IPS-11a (cell line): Measurements from ENCODE around the gene TEX44.
"Not testable (repeated sequence)": the region's sequence is repeated elsewhere in the genome, so short reads cannot be mapped to it uniquely, and the experiment has no call there.

Source experiments
- H3K4me3 ChIP-seq: one replicate; pipeline ENCODE4 v1.5.1; 2013; ENCODE audit warnings: low read depth, low read length, control low read depth

TEX44 gene

DNA sequence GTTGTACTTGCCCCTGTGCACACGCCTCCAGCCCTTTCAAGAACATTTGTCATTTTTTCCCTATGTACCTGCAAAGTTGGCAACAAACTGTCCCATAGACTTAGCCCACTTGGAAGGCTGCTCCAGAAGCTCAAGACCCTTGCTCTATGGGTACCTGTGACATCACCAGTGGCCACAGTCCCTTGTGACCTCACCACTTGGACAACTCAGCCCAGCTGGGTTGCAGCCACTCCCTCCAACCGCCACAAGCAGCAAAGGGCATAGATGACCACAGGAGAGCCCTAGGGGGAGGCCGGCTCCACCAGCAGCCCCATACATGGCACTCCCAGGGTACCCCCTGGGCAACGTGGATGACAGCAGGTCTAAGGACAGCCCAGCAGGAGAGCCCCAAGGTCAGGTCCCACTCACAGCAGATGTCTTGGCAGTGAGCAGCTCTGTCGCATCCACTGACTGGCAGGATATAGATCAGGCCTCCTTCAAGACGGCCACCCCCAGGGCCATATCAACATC lies at the start of gene TEX44:
Gene TEX44, plus strand, starts transcription at position 229 of the 510 bp plus-strand sequence. Its CDS starts 88 bp downstream, at position 317.
- H3K4me3 ChIP-seq: no peak within 1 kb of the TSS

DNA sequence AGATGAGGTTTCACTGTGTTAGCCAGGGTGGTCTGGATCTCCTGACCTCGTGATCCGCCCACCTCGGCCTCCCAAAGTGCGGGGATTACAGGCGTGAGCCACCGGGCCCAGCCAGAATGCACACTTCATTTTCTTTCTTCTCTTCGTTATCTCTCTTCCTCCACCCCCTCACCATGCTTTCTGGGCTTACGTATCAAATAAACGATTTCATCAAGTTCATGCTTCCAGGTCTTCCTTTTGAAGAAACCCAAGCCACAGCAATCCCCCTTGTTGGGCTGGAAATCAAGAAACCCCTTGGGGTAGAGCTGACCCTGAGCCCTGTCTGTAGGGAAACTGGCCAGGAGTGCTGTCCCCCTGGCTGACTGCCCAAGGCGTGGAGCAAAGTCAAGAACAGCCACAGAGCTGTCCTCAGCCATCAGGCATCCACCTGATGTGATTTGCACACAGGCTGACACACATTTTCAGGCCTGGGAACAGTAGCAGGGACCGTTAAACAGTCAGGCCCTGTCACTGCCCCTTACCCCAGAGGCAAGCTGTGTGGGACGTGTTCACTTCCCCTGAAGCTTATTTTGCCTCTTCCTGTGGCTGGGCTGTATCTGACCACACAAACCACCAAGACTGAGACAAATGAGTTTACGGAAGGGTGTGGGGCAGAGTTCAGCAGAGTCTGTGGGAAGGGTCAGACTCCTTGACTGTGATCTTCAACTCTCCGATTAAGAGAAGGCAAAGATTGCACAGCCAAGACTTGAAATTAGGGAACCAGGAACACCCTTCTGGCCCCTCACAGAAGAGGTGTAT lies 47.4 kb upstream of the TEX44 start:
- H3K4me3 ChIP-seq: no peak overlapping the region

DNA sequence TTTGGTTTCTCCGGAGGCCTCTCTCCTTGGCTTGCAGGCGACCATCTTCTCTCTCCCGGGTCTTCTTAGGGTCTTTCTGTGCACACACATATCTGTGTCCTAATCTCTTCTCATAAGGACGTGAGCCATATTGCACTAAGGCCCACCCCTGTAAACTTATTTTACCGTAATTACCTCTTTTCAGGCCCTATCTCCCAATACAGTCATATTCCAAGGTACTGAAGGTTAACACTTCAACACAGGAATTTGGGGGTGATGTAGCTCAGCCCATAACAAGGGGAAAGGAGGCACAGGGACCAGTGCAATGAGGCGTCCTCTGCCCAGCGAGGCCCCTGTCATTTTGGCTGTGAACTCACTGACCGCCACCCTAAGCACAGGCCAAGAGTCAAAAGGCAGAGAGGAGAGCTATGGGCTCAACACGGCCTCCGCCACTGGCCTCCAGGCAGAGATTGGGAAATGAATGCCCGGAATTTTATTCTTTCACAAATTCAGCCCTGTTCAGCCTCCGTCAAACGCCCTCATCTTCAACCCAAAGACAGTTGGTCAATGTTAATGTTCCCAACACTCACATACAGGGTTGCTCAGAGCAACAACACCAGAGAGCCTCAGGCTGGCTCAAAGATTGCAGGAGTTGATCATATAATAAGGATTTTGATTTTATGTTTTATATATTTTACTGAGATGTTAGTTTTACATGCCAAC lies 46.5 kb upstream of the TEX44 start:
- H3K4me3 ChIP-seq: no peak overlapping the region

DNA sequence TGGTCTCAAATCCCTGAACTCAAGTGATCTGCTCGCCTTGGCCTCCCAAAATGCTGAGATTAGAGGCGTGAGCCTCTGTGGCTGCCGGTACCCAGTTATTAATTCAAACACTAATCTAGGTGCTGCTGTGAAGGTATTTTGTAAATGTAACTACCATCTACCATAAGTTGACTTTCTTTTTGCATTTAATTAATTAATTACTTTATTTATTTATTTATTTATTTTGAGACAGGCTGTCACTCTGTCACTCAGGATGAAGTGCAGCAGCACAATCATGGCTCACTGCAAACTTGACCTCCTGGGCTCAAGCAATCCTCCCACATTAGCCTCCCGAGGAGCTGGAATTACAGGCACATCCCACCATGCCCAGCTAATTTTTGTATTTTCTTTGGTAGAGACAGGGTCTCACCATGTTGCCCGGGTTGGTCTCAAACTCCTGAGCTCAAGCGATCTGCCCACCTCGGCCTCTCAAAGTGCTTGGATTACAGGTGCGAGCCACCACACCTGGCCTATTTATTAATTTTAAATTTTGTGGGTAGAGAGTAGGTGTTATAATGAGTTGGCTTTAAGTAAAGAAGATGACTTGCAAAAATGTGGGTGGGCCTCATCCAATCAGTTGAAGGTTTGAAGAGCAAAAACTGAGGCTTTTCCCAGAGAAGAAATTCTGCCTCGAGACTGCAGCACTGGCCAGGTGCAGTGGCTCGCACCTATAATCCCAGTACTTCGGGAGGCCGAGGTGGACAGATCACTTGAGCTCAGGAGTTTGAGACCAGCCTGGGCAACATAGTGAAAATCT lies 45.2 kb upstream of the TEX44 start:
- H3K4me3 ChIP-seq: no peak overlapping the region

DNA sequence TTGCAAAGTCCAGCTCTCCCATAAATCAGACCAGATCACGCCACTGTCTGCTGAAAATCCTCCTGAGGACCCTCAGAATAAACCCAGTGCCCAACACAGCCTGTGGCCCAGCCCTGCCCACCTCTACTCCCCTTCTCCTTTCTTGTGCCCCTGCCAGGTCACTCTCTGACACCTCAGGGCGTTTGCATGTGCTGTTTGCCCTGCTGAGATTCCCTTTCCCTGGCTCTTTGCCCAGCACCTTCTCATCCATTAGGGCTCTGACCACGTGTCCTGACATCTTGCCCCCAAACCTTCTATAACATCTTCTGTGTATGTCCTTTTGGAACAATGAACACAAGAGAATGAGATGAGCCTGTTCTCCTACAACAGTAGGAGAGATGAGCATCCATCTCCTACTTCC lies 43.9 kb upstream of the TEX44 start:
- H3K4me3 ChIP-seq: no peak overlapping the region

DNA sequence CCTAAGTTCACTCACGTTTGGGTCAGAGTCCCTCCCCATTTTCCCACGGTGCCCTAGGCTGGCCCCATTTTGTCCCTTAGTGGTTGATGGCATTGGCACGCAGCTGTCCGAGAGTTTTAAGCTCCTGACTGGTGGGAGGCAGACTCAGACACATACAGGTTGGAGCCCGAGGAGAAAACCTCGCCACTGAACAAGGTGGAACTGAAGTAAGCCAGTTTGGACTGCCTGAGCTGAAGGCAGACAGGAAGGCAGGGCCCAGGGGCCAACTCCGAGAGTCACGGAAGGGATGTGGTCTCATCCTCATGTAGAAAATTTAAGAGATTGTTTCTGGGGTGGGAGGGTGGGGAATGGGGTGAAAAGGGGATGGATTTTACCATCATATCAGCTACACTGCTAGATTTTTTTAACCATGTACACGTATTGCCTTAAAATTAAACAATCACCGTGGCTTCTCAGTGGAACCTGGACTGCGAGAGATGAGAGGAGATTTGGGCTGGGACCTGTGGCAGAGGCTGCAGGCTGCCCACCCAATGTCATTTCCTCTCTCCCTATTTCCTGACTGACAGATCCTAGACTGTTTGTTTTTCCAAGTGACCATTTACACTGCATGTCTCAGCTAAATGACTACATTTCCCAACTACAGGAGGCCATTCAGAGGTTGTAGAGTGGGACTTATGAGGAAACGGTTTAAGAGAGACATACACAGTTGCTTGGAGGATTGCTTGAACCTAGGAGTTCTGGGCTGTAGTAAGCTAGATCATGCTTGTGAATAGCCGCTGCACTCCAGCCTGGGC lies 43.0 kb upstream of the TEX44 start:
- no peak overlapping the region for H3K4me3 ChIP-seq

DNA sequence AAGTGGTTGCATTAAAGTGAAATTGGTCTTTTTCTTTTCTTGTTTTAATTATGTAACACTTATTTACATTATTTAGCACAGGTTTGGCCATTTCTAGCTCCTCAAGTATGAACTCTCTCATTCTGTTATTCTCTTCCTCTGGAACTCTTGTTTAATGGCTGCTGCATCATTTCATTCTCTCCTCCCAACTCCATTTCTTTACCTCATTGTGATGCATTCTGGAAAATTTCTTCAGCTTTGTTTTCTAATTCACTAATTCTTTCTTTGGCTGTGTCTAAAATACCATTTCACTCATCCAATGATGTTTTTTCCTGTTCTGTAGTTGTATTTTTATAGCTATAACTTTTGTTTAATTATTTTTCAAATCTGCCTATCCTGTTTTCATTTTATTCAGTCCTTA lies 39.9 kb upstream of the TEX44 start:
- no peak overlapping the region for H3K4me3 ChIP-seq

DNA sequence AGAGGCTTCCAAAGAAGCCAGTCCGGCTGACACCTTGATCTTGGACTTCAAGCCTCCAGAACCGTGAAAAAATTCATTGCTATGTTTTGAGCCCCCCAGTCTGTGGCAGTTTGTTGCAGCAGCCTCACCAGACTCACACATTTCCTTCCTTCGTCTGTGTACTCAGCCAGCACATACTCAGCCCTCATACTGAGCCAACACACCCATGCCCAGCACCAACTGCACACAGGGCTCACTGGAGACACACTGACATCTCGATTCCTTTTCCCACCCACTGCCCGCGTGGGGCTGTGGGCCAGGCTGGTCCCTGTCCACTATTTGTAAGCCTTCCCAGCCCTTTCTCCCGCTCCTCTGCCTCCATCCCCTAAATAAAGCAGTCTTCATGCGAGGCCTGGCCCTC lies 38.3 kb upstream of the TEX44 start:
- no peak overlapping the region for H3K4me3 ChIP-seq

DNA sequence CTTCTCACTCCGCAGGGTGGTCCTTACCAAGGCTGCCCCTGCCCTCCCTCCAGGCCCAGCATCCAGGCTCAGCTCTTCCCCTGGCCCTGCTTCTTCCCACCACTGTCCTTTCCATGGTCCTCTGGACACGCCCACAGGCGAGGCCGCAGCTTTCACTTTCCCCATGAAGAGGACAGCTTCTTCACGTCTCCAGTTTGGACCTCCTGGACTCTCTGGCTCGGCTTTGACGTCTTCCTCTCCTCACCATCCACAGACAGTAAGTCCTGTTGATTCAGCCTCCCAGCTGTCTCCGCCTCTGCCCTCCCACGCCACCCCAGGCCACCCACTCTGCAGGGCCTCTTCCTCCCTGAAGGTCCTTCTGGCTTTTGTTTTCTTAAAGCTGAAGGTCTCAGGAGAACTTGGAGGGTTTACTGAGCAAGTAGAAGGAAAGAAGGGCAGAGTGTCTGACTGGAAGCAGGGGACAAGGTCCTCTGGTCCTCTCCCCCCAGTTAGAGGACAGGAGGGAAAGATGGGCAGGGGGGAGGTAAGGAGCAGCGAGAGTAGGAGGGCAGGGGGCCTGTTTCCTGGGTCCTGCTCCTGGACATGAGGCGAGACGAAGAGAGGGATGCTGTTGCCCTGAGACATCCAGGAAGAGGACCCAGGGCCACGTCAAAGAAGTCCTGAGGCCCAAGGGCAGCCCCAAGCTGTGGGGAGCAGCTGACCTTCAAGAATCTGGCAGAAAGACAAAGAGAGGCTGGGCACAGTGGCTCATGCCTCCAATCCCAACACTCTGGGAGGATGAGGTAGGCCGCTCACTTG lies 37.7 kb upstream of the TEX44 start:
- H3K4me3 ChIP-seq: no peak overlapping the region

DNA sequence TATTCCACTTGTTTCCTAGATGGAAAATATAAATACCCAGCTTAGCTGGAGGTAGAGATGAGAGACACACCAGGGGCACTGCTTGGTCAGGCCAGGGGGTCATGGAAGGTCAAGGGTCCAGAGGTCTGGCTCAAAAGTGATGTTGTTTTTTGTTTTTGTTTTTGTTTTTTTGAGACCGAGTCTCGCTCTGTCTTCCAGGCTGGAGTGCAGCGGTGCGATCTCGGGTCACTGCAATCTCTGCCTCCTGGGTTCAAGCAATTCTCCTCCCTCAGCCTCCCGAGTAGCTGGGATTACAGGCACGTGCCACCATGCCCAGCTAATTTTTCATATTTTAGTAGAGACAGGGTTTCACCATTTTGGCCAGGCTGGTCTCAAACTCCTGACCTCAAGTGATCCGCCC lies 36.2 kb upstream of the TEX44 start:
- H3K4me3 ChIP-seq: not testable (repeated sequence)

DNA sequence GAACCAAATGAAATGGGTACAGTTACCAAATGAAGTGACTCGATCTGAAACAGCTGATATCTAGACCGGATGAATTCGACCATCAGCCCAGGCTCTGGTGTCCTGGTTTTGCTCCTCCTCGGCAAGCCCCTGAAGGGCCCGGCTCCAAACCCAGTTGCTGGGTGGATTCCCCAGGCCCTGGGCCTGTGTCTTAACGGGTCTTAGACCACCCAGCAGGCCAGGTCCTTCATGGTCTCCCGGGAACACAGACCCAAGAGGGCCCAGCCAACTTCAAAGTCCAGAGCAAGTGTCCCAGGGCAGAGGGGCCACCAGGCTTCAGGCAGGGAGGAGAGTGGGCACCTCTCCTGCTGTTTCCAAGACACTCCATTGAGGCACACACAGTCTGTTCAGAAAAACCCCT lies 35.7 kb upstream of the TEX44 start:
- no peak overlapping the region for H3K4me3 ChIP-seq

DNA sequence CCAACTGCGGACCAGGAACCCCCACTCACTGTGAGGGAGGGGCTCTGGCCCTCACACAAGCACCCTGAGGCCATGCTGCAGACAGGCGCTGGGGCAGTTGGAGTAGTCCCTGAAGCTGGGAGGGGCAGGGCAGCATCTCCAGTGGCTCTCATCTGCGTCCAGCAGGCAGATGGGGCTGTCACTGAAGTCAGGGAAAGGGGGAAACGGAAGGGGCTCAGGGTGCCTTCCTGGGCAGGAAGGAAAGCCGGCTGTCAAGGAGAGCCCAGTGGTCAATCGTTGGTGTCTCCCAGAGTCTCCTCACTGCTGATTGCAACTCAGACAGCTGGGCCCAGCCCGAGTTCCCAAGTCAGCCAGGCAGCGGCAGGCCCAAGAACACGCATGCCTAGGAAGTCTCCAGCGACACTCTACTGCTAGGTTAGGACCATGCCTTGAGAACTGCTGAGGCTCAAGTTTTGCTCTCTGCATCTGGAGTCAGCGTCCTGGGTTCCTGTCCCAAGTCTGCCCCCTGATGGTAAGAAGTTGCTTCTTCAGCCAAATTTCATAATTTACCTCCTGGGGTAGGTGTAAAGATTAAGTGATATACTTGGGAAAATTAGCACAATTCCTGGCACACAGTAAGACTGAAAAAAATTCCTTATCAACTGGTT lies 35.0 kb upstream of the TEX44 start:
- H3K4me3 ChIP-seq: no peak overlapping the region

DNA sequence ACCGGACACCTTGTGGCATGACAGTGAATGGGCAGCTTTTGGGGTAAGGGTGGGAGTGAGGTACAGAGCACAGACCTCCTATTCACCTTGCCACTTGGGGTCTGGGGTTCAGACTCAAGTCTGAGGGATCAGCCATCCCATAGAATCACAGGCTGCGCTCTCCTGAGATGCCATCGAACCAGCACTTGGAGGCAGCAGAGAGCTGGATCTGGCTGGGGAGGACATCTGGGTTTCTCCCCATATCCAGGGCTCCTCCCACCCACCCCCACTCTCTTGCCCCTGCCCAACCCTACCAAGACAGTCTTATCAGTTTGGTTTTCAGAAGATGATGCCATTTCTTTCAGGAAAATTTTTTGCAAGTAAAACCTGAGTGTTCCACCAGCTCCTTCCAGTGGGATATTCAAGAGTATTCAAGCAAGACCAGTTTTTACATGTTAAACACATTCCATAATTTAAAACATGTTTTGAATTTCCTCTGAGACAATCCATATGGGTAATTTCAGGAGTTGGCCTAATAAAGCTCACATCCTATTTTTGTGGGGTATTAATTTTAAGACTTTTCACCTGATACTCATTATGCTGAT lies 29.2 kb upstream of the TEX44 start:
- no peak overlapping the region for H3K4me3 ChIP-seq

DNA sequence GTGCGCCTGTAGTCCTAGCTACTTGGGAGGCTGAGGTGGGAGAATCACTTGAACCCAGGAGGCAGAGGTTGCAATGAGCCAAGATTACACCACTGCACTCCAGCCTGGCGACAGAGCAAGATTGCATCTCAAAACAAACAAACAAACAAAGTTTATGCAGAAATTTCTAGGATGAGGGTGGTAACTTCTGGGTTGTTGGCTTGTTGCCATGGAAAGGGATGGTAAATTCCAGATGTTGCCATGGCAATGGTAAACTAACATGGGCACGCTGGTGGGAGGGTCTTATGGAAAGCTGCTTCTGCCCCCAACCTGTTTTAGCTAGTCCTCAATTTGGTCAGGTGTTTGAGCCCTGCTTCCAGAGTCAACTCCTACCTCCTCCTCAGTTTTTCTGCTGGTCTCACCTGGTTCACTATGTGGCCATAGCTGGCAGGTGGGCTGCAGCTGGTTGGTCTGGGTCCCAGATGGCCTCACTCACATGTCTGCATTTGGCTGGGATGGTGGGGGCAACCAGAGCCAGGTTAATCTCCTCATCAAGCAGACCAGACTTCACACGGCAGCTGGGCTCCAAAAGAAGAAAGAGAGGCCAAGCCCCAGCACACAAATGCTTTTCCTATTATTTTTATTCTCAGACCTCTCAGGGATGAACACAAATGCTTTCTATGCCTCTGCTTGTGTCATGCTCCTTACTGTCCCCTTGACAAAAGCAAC lies 26.6 kb upstream of the TEX44 start:
- no peak overlapping the region for H3K4me3 ChIP-seq

DNA sequence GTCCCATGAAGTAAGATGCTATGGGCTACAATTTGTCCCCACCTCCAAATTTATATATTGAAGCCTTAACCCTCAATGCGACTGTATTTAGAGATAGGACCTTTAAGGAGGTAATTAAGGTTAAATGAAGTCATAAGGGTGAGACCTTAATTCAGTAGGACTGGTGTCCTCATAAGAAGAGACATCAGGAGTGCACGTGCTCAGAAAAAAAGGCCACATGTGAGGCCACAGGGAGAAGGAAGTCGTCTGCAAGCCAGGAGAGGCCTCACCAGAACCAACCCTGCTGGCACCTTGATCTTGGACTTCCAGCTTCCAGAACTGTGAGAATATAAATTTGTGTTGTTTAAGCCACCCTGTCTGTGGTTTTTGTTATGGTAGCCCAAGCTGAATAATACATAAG lies 25.5 kb upstream of the TEX44 start:
- H3K4me3 ChIP-seq: no peak overlapping the region

DNA sequence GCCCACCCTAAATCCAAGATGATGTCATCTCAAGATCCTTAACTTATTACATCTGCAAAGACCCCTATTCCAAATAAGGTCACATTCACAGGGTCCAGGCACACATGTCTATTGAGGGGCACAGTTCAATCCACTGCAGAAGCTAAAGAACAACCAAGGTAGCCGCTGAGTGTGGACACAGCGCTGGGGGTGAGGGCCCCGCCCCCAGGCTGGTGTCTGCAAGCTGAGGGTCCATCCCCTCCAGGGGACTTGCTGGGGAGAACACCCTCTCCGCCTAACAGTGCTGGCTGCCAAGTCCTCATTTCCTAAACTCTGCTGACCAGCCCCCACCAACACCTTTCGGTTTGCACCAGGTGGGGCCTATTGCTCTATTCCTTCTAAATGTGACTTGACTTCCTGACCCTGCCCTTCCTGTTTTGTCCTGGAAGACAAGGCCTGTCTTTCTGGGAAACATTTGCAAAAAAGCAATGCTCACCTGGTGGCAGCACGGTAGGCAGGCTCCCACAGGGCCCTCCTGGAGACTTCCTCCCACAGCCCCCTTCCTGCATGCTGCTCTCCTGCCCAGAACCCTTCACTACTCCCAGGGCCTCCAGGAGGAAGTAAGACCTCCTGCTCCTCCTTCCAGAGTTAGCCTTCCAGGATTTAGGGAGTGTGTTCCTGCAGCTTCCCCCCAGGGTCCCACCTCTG lies 24.4 kb upstream of the TEX44 start:
- H3K4me3 ChIP-seq: no peak overlapping the region

DNA sequence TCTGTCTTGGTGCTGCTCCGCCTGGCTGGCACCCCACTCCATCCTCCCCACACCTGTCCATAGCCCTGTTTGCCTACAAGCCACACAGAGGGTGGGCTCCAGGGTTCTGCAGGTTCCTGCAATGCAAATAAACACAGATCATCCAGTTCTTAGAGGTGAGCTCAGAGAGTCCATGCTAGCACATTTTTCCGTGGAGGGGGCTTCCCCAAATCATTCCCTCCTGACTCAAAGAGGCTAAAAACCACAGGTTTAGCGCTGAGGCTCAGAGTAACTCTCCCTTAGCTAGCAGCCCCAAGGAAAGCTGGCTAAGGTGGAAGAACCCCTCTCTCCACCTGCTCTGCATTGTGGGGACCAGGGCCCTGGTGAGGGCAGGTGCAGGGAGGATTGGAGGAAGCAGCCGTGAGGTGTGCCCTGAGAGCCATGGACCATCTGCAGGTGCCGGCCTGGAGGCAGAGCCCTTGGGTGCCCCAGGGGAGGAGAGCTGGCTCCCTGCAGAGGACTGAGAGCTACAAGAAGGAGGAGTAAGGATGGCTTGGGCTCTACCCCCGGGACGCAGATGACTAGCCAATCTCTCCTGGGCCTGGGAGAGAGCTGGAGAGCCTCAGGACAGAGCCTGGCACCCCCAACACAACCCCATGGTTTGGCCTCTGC lies 23.8 kb upstream of the TEX44 start:
- no peak overlapping the region for H3K4me3 ChIP-seq
